ENCODE measurements around the gene TBL1X. TPM values are rescaled to one million over a fixed set of nuclear protein-coding genes. Genes with fewer than 3 reads are reported as not detected.

The TBL1X gene
- total and polyA plus RNA-seq, 7 donors, result 6.5 to 25.8 (median 16.1) TPM

DNA sequence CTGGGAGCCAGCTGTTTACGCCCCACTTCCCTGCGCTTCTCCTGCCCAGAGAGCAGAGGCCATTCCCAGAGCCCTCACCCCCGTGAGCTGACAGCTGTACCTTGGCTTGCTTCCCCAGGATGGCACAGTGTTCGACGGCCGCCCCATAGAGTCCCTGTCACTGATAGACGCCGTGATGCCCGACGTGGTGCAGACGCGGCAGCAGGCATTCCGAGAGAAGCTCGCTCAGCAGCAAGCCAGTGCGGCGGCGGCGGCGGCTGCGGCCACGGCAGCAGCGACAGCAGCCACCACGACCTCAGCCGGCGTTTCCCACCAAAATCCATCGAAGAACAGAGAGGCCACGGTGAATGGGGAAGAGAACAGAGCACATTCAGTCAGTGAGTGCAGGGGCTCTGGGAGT lies 223.0 kb downstream of the TBL1X start:
- no peak for TF ChIP-seq POLR2AphosphoS5 (IDR thresholded peaks at IDR 0.05)
- no peak for TF ChIP-seq POLR2A (IDR thresholded peaks at IDR 0.05)
- TF ChIP-seq EP300 (IDR thresholded peaks at IDR 0.05), result no peak
- TF ChIP-seq, protein P1, sequence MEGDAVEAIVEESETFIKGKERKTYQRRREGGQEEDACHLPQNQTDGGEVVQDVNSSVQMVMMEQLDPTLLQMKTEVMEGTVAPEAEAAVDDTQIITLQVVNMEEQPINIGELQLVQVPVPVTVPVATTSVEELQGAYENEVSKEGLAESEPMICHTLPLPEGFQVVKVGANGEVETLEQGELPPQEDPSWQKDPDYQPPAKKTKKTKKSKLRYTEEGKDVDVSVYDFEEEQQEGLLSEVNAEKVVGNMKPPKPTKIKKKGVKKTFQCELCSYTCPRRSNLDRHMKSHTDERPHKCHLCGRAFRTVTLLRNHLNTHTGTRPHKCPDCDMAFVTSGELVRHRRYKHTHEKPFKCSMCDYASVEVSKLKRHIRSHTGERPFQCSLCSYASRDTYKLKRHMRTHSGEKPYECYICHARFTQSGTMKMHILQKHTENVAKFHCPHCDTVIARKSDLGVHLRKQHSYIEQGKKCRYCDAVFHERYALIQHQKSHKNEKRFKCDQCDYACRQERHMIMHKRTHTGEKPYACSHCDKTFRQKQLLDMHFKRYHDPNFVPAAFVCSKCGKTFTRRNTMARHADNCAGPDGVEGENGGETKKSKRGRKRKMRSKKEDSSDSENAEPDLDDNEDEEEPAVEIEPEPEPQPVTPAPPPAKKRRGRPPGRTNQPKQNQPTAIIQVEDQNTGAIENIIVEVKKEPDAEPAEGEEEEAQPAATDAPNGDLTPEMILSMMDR (IDR thresholded peaks at IDR 0.05), result no peak
- Histone ChIP-seq H3K36me3 (peaks cover 0 to 19% (median 0%) of the 10 kb centered on the region in 4 donors), H3K4me1 (no peaks in the 10 kb centered on the region), H3K9me3 (no peaks in the 10 kb centered on the region), H3K27me3 (no peaks in the 10 kb centered on the region), H3K27ac (no peak overlapping the region), H3K4me3 (no peak overlapping the region)
- 96 to 98% methylated on average over 27 of the region's 27 CpGs for WGBS, 2 donors
- intact Hi-C loops (cut with DNase I), result no loop called here
- peak; percentile 49 for DNase-seq

DNA sequence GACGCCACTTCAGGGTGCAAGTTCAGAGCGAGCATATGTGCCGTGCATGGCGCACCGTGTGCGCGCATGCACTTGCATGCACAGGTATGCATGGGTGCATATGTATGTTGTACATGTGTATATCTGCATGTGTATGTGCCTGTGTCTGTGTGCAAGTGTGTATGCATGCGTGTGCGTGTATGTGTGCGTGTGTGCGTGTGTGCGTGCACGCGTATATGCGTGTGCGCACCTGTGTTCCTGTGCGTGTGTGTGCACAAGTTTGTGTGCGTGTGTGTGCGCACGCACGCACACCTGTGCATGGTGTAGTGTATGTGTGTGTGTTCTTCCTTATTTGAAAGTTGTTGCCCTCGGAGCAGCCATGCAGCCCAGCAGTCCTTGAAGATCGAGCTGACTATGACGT lies 224.0 kb downstream of the TBL1X start:
- WGBS, 2 donors, result 98% methylated on average over 24 of the region's 24 CpGs
- DNase-seq, result peak; percentile 32
- Histone ChIP-seq H3K27ac (no peak overlapping the region), H3K9me3 (no peaks in the 10 kb centered on the region), H3K27me3 (no peaks in the 10 kb centered on the region), H3K4me3 (no peak overlapping the region), H3K36me3 (peaks cover 0 to 29% (median 0%) of the 10 kb centered on the region in 4 donors), H3K4me1 (no peaks in the 10 kb centered on the region)
- intact Hi-C loops (cut with DNase I), result no loop called here
- TF ChIP-seq POLR2AphosphoS5 (IDR thresholded peaks at IDR 0.05) (no peak), EP300 (IDR thresholded peaks at IDR 0.05) (no peak), POLR2A (IDR thresholded peaks at IDR 0.05) (no peak)
- TF ChIP-seq, protein P1 (IDR thresholded peaks at IDR 0.05), result no peak

DNA sequence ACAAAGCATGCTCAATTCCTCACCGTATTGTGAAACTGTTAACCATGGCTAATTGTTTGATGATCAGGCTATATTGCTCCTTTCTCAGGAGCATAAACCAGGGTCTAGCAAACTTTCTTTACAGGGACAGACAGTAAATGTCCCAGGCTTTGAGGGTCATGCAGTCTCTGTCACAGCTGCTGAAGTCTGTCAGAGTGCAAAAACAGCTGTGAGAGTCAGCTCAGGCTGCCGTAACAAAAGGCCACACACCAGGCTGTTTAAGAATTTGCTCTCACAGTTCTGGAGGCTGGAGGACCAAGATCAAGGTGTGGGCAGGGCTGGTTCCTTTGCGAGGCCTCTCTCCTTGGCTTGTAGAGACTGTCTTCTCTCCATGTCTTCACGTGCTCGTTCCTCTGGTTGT lies 225.2 kb downstream of the TBL1X start:
- Histone ChIP-seq H3K27me3 (no peaks in the 10 kb centered on the region), H3K4me1 (no peaks in the 10 kb centered on the region), H3K4me3 (no peak overlapping the region), H3K27ac (no peak overlapping the region), H3K36me3 (peaks cover 0 to 33% (median 0%) of the 10 kb centered on the region in 4 donors), H3K9me3 (no peaks in the 10 kb centered on the region)
- TF ChIP-seq POLR2AphosphoS5 (IDR thresholded peaks at IDR 0.05) (no peak), EP300 (IDR thresholded peaks at IDR 0.05) (no peak), POLR2A (IDR thresholded peaks at IDR 0.05) (no peak)
- TF ChIP-seq, protein P1 (IDR thresholded peaks at IDR 0.05), result no peak
- intact Hi-C loops (cut with DNase I), result loop anchor here (5.0 kb wide), 1 partner anchor 873 kb away; no protein-coding TSS in a partner anchor
- WGBS, 2 donors, result 94 to 96% methylated on average over 5 of the region's 5 CpGs
- DNase-seq, result peak; percentile 1

DNA sequence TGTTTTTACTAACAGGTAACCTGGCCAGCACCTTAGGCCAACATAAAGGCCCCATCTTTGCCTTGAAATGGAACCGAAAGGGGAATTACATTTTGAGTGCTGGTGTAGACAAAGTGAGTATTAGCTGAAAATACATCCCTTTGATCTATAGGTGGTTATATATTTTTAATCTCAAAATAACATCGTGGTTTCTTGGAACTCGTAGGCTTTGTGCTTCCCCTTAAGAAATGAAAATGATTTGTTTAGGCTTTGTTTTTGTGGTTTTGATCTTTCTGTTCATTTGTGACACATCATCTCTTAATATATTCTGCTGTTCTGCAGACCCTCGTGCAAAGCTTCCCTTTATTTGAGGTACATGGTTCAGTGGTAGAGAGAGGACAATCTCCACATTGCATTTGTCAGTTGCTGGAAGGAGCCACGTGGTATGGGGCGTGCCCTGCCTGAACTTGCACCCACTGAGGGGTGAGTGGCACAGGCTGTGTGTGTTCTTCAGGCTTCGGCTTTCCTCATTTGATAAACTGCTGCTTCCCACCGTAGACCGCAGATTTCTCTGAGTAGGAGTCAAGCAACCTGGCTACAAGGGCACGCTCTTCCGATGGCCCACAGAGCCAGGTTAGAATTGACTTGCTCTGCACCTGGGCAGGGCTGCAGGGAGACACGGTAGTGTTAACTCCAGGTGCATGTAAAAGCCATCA lies 228.6 kb downstream of the TBL1X start:
- Histone ChIP-seq H3K4me3 (no peak overlapping the region), H3K9me3 (no peaks in the 10 kb centered on the region), H3K27me3 (no peaks in the 10 kb centered on the region), H3K4me1 (no peaks in the 10 kb centered on the region), H3K27ac (no peak overlapping the region), H3K36me3 (peaks cover 0 to 44% (median 2%) of the 10 kb centered on the region in 4 donors)
- 80 to 92% methylated on average over 12 of the region's 12 CpGs for WGBS, 2 donors
- DNase-seq, result no peak
- intact Hi-C loops (cut with DNase I), result loop anchor here (5.0 kb wide), 1 partner anchor 876 kb away; no protein-coding TSS in a partner anchor
- no peak for TF ChIP-seq POLR2AphosphoS5 (IDR thresholded peaks at IDR 0.05)
- TF ChIP-seq, protein P1 (IDR thresholded peaks at IDR 0.05), result no peak
- no peak for TF ChIP-seq POLR2A (IDR thresholded peaks at IDR 0.05)
